GM19468 (cell line): Measurements from ENCODE around the gene NMRK2.
A peak's percentile ranks its signal among the peaks of the same experiment; 100 is the strongest.
"Not testable (repeated sequence)": the region's sequence is repeated elsewhere in the genome, so short reads cannot be mapped to it uniquely, and the experiment has no call there.

Experiments
- ATAC-seq: cut with Tn5 transposase; IDR thresholded peaks from one replicate; pipeline ENCODE4 v1.9.1; 2021; ENCODE audit warnings: mild to moderate bottlenecking, moderate library complexity, moderate number of reproducible peaks; ENCODE audit not compliant: unreplicated experiment; ENCODE audit errors: extremely low read depth

The NMRK2 gene

DNA sequence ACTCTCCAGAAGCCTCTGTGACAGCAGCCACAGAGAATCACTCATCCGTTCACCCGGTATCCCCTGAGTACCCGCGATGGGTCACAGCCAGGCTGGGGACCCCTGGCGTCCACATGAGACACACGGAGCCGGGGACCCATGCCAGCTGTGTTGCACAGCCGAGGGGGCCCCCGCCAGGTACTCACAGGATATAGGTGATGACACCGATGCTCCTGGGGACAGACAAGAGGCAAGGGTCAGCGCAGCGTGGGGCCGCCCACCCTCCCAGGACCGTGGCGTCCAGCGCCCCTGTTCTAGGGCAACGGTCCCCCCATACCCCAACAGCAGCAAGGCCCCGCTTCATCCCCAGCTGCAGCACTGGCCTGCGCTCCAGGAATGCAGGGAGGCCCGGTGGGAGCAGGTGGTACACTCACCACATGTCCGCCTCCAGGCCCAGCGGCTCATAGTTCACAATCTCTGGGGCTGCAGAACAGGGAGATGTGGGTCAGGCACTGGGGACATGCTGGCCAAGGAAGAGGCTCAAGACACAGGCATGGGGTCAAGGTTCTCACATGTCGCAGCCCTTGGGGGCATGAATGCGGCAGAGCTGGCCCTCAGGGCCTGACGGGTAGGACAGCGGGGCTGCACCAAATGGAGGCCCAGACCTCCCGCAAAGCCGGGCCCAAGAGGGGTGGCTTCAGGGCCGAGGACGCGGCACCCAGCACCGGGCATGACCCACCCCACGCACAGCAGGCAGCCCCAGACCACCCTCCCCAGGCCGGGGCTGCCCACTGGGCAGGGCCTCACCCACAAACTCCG is 30.8 kb downstream of the NMRK2 start:
- no peak for ATAC-seq

DNA sequence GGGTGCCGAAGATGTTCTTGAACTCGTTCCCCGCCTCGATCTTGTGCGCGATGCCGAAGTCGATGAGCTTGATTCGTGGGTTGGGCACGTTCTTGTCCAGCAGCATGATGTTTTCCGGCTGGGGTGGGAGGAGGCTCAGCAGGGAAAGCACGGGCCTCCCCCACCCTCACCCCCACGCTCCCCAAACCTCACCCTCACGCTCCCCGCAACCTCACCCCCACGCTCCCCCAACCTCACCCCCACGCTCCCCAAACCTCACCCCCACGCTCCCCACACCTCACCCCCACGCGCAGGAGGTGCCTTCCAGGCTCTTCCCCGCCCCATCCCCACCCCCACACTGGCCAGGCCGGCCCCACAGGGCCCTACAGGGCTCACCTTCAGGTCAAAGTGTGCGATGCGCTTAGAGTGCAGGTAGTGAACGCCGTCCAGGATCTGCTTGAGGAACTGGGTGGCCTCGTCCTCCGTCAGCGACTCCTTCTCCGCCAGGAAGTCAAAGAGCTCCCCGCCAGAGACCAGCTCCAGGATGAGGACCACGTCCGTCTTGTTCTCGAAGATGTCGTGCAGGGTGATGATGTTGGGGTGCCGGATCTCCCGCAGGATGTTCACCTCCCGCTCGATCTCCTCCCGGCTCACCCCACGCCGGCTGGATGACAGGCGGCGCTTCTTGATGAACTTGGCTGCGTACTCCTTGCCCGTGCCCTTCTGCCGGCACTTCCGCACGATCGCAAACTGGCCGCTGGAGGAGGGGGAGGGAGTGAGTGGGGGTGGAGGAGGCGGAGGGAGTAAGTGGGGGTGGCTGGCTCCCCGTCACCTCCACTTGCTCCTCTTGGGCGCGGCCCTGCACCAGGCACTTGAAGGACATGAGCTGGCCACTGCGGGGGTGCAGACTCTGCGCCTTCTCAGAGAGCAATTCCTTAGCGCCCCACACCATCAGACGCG is 31.7 kb downstream of the NMRK2 start:
- no peak for ATAC-seq

- no peak for ATAC-seq
These were observed 33.5 kb downstream of the NMRK2 start for GRCh38 chr19:3966051-3967017.

DNA sequence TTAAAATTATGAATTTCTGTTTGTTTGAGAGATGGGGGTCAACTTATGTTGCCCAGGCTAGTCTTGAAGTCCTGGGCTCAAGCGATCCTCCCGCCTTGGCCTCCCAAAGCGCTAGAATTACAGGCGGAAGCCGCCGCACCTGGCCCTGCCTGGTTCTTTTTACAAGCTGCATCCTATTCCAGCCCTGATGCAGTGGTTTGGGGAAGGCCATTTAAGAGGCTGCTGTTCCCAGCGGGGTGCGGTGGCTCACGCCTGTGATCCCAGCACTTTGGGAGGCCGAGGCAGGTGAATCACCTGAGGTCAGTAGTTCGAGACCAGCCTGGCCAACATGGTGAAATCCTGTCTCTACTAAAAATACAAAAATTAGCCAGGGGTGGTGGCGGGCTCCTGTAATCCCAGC is 35.1 kb downstream of the NMRK2 start:
- not testable (repeated sequence) for ATAC-seq

- ATAC-seq = no peak
These were observed 35.9 kb downstream of the NMRK2 start for GRCh38 chr19:3968556-3969434.

DNA sequence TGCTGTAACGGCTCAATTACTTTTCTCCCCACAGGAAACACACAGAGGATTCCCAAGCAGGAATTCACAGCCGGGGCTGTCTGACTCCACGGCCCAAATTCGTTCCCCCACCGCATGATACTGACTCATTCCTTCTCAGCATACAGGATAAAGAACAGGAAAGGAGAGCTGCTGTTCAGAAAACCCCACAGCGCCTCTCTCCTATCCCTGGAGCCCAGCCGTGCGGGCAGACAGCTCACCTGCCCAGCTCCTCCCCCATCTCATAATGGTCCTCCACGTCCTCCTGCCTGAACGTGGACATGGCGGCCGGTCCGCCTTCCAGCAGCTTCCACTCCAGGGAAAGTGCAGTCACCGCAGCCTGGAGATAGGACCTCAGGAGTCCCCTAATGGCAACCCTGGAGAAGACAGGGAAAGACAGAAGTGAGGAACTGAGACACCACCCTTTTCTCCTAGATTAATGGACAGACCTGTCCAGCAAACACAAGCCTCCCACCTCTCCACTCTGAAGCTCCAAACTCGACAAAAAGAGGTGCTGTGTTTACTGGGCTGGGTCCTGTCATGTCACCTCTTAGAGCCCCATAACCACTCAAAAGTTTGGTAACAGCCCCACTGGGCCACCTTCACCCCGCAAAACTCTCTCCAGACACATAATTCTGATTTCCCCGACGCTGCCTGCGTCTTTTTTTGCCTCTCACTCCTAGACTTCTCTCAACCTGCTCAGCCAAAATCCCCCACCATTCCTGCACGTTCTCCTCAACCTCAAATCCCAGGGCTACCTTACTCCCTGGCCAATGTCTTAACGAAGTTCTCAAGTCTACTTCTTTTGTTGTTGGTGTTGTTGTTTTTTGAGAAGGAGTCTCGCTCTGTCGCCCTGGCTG is 36.8 kb downstream of the NMRK2 start:
- no peak for ATAC-seq

- ATAC-seq = no peak
These were observed 37.5 kb downstream of the NMRK2 start for GRCh38 chr19:3970313-3970807.

DNA sequence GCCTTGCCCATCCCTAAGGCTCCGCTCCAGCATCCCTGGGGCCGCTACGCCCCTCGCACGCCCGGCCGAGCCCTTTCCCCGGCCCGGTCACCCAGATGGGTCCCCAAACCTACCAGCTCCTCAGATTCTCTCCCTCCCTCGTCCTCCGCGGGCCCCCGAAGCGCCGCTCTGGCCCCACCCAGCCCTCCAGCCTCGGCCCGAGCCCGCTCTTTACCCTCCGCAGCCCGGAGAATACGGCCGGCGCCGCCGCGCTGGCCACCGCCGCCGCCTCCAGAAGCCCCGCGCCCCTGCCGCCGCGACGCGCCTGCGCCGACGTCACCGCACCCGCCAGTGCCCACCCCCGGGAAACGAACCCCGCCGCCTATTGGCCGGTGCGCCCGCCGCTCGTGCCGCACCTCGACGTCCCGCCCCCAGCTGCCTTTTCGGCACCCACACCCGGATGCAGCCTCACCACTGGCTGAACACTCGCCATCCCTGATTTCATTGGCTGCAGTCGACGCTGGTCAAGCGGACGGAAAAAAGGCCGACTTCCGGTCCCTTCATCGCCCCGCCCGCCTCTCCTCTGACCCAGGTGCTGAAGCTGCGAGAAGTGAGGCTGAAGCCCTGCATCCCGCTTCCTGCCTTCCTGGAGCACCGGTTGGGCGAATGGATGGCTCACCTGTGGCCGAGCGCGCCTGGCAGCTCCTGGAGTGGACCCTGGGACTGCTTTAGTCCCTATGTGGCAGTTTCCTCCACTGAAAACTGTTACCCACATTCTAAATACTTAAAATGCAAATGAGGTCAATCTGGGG is 38.1 kb downstream of the NMRK2 start, which contains the start of gene DAPK3:
Gene DAPK3 (minus strand): TSS at position 292 of the 791 bp plus-strand sequence. CDS start 1,364 bp downstream, outside the sequence.
- ATAC-seq = peak; percentile 87

DNA sequence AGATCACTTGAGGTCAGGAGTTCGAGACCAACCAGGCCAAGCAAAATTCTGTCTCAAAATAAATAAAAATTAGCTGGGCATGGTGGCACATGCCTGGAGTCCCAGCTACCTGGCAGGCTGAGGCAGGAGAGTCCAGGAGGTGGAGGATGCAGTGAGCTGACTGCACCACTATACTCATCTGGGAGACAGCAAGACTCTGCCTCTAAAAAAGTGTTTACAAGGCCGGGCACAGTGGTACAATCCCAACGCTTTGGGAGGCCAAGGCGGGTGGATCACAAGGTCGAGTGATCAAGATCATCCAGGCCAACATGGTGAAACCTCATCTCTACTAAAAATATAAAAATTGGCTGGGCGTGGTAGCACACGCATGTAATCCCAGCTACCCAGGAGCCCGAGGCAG is 42.3 kb downstream of the NMRK2 start:
- ATAC-seq = no peak

GRCh38 chr19:3975637-3976087 is 42.8 kb downstream of the NMRK2 start:
- ATAC-seq = no peak

GRCh38 chr19:3976495-3977241 is 43.8 kb downstream of the NMRK2 start:
- ATAC-seq = no peak

GRCh38 chr19:3977242-3978143 is 44.6 kb downstream of the NMRK2 start:
- ATAC-seq = no peak

DNA sequence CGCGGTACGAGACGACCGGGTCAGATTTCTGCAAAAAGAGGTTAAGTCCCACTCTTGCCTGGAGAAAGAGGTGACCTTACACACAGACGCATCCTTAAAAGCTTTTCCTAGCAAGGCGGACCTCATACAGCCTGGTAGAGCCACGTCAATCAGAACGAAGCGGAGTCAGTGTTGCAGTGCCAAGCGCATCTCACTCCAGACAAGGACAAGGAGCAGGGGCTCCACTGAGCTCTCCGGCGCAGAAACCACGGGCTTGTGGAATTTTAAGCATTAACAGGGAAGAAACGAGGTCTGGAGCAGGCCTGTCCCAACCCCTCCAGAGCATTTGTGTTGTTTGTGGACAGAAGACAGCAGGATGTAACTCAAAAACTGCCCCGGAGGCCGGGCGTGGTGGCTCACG is 45.3 kb downstream of the NMRK2 start:
- ATAC-seq = no peak

GRCh38 chr19:3979289-3979673 is 46.4 kb downstream of the NMRK2 start:
- no peak for ATAC-seq

DNA sequence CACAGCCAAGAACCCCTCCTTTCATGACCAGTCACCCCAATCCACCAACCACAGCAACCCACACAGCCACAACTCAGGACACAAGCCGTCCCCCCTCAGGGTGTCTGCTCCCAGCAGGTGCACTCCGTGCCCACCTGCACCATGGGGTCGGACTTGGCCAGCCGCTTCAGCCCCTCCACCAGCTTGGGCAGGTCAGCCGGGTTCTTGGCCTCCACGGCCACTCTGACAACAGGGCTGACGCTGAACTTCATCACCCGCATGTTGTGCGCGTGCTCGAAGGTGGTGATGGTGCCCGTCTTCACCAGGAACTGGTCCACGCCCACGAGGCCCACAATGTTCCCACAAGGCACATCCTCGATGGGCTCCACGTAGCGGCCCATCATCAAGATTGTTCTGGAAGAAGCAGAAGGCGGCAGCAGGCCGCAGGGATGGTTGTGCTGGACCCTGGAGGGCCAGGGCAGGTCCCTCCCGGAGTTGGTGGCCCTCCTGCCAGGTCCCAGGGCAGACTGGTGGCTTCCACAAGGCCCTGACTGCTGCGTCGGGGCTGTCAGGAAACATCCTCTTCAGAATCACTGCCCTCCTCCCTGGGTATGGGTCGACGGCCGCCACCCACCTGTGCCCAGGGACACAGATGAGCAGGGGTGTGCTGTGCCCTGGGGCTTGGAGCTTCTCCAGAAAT is 46.9 kb downstream of the NMRK2 start:
- no peak for ATAC-seq
